ENCODE measurements around the gene SHH. TPM values are rescaled to one million over a fixed set of nuclear protein-coding genes. Genes with fewer than 3 reads are reported as not detected.
A peak's percentile ranks its signal among the peaks of the same experiment; 100 is the strongest.

Gene SHH
- total and polyA plus RNA-seq, 4 donors = 0.10 to 0.25 TPM; not detected in 2

DNA sequence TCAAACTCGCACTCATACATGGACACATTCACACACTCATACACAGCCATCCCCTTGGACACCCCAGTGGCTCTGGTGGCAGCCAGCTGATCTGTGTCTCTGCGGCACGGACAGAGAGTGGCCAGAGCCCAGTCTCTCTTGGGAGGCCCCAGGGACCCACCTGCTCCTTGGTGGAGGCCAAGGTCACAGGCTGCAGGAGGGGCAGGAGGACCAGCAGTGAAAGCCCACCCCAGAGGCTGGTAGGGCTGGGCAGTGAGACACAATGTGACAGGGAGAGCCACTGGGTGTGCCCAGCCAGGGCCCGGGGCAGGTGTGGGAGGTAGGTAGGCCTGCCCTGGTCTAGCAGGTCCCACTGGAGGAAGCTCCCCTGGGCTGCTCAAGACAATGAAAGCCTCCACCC, 18.5 kb downstream of the SHH start:
- Histone ChIP-seq H3K27ac (ENCODE audit: low read depth in 1 of 2, low read length in 2 of 2) (no peak overlapping the region), H3K36me3 (ENCODE audit: control insufficient read depth in 1 of 2, insufficient read depth in 2 of 2, low read length in 1 of 2) (no peaks in the 10 kb centered on the region), H3K4me3 (ENCODE audit: low read length in 2 of 2) (no peak overlapping the region), H3K4me1 (ENCODE audit: control insufficient read depth in 1 of 2, insufficient read depth in 2 of 2, low read length in 2 of 2) (no peaks in the 10 kb centered on the region), H3K27me3 (ENCODE audit: control insufficient read depth in 1 of 2, insufficient read depth in 2 of 2, low read length in 1 of 2) (no peaks in the 10 kb centered on the region), H3K9me3 (ENCODE audit: control insufficient read depth, low read length) (peaks cover 2% of the 10 kb centered on the region)
- no peak for ATAC-seq (ENCODE audit: low FRiP score)
- intact Hi-C loops (cut with DNase I) = loop anchor here in 1 of 2 donors (10.0 kb wide), 1 partner anchor 1031 kb away; no protein-coding TSS in a partner anchor
- DNase-seq = peak in 1 of 2 donors; percentile 19
- WGBS, 2 donors = 85 to 86% methylated on average over 4 of the region's 4 CpGs

DNA sequence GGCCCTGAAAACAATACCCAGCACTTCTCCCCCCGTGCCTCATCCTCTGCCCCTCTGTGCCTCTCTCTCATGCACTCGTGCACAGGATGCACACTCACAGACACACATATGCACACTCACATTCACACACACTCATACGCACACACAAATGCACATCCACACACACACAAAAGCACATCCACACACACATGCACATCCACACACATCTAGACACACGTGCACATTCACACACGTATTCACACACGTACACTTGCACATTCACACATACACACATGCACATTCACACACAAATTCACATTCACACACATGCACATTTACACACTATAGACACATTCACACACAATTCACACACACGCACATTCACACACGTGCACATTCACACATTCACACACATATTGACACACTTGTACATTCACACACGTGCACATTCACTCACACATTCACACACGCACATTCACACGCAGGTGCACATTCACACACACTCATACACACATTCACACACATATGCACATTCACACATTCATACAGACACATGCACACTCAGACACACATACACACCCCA, 19.2 kb downstream of the SHH start:
- no peaks in the 10 kb centered on the region for H3K27me3 ChIP-seq (ENCODE audit: control insufficient read depth in 1 of 2, insufficient read depth in 2 of 2, low read length in 1 of 2)
- WGBS, 2 donors = 89 to 92% methylated on average over 11 of the region's 11 CpGs
- DNase-seq (no peak), ATAC-seq (ENCODE audit: low FRiP score) (no peak)
- intact Hi-C loops (cut with DNase I) = loop anchor here in 1 of 2 donors (10.0 kb wide), 1 partner anchor 1032 kb away; no protein-coding TSS in a partner anchor
- no peak overlapping the region for H3K27ac ChIP-seq (ENCODE audit: low read depth in 1 of 2, low read length in 2 of 2)
- H3K4me3 ChIP-seq (ENCODE audit: low read length in 2 of 2) = no peak overlapping the region
- peaks cover 2% of the 10 kb centered on the region for H3K9me3 ChIP-seq (ENCODE audit: control insufficient read depth, low read length)
- no peaks in the 10 kb centered on the region for H3K4me1 ChIP-seq (ENCODE audit: control insufficient read depth in 1 of 2, insufficient read depth in 2 of 2, low read length in 2 of 2)
- no peaks in the 10 kb centered on the region for H3K36me3 ChIP-seq (ENCODE audit: control insufficient read depth in 1 of 2, insufficient read depth in 2 of 2, low read length in 1 of 2)

- Histone ChIP-seq H3K4me3 (ENCODE audit: low read length in 2 of 2) (no peak overlapping the region), H3K4me1 (ENCODE audit: control insufficient read depth in 1 of 2, insufficient read depth in 2 of 2, low read length in 2 of 2) (no peaks in the 10 kb centered on the region), H3K27ac (ENCODE audit: low read depth in 1 of 2, low read length in 2 of 2) (no peak overlapping the region), H3K9me3 (ENCODE audit: control insufficient read depth, low read length) (peaks cover 2% of the 10 kb centered on the region), H3K27me3 (ENCODE audit: control insufficient read depth in 1 of 2, insufficient read depth in 2 of 2, low read length in 1 of 2) (no peaks in the 10 kb centered on the region), H3K36me3 (ENCODE audit: control insufficient read depth in 1 of 2, insufficient read depth in 2 of 2, low read length in 1 of 2) (no peaks in the 10 kb centered on the region)
- ATAC-seq (ENCODE audit: low FRiP score) (no peak), DNase-seq (peak in 1 of 2 donors; percentile 48)
- 88 to 92% methylated on average over 14 of the region's 14 CpGs for WGBS, 2 donors
- intact Hi-C loops (cut with DNase I) = loop anchor here in 1 of 2 donors (10.0 kb wide), 1 partner anchor 1032 kb away; no protein-coding TSS in a partner anchor
These were observed 19.8 kb downstream of the SHH start for GRCh38 chr7:155792315-155792960.

- no peak for DNase-seq
- Histone ChIP-seq H3K27ac (ENCODE audit: low read depth in 1 of 2, low read length in 2 of 2) (no peak overlapping the region), H3K36me3 (ENCODE audit: control insufficient read depth in 1 of 2, insufficient read depth in 2 of 2, low read length in 1 of 2) (no peaks in the 10 kb centered on the region), H3K27me3 (ENCODE audit: control insufficient read depth in 1 of 2, insufficient read depth in 2 of 2, low read length in 1 of 2) (no peaks in the 10 kb centered on the region), H3K4me3 (ENCODE audit: low read length in 2 of 2) (no peak overlapping the region), H3K4me1 (ENCODE audit: control insufficient read depth in 1 of 2, insufficient read depth in 2 of 2, low read length in 2 of 2) (no peaks in the 10 kb centered on the region), H3K9me3 (ENCODE audit: control insufficient read depth, low read length) (peaks cover 2% of the 10 kb centered on the region)
- 74 to 82% methylated on average over 6 to 7 of the region's 7 CpGs for WGBS, 2 donors
- intact Hi-C loops (cut with DNase I) = loop anchor here in 1 of 2 donors (10.0 kb wide), 1 partner anchor 1033 kb away; no protein-coding TSS in a partner anchor
- no peak for ATAC-seq (ENCODE audit: low FRiP score)
These were observed 20.4 kb downstream of the SHH start for GRCh38 chr7:155791836-155792235.

DNA sequence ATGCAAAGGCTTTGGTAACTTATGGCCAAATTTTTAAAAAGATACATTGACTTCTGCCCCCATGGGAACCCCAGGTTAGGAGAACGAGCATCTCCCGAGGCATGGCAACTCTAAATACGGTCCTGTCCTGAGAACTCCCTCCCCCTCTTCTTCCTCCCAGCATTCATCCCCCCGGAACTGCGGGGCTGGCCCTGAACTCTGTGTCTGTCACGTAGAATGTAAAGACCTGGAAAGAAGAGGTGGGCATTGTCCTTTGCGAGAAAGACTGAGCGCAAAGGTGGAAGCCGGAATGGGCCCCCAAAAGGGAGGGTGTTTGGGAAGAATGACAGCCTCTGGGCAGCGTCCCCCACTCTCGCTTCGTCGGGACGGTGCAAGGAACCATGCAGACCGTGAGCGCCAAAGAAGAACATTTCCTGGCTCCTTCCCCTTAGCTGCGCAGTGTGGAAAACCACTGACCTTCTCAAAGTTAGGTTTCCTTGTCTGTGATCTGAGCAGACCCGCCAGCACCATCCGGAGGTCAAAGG, 21.0 kb downstream of the SHH start:
- intact Hi-C loops (cut with DNase I) = loop anchor here in 1 of 2 donors (10.0 kb wide), 1 partner anchor 1034 kb away; no protein-coding TSS in a partner anchor
- ATAC-seq (ENCODE audit: low FRiP score) = no peak
- Histone ChIP-seq H3K4me1 (ENCODE audit: control insufficient read depth in 1 of 2, insufficient read depth in 2 of 2, low read length in 2 of 2) (no peaks in the 10 kb centered on the region), H3K9me3 (ENCODE audit: control insufficient read depth, low read length) (peaks cover 2% of the 10 kb centered on the region), H3K4me3 (ENCODE audit: low read length in 2 of 2) (no peak overlapping the region), H3K36me3 (ENCODE audit: control insufficient read depth in 1 of 2, insufficient read depth in 2 of 2, low read length in 1 of 2) (no peaks in the 10 kb centered on the region), H3K27me3 (ENCODE audit: control insufficient read depth in 1 of 2, insufficient read depth in 2 of 2, low read length in 1 of 2) (no peaks in the 10 kb centered on the region), H3K27ac (ENCODE audit: low read depth in 1 of 2, low read length in 2 of 2) (no peak overlapping the region)
- DNase-seq = peak in 1 of 2 donors; percentile 47
- WGBS, 2 donors = 75 to 82% methylated on average over 19 of the region's 19 CpGs

DNA sequence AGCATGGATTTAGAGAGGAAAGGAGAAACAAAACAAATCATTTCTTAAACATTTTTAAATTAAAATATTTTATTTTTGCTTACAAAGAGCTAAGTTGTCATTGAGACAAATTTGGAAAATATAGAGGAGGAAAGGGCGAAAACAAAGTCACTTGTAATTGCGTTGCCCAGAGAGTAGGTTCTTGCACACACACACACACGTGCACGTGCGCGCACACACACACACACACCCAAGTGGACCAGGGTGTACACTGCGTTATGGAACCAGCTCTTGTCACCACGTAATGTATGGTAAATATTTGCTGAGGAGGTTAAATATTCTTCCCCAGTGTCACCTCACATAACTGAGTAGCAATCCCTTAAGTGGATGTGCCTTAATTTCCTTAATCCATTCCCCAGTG, 21.6 kb downstream of the SHH start:
- ATAC-seq (ENCODE audit: low FRiP score) (no peak), DNase-seq (no peak)
- Histone ChIP-seq H3K27me3 (ENCODE audit: control insufficient read depth in 1 of 2, insufficient read depth in 2 of 2, low read length in 1 of 2) (no peaks in the 10 kb centered on the region), H3K27ac (ENCODE audit: low read depth in 1 of 2, low read length in 2 of 2) (no peak overlapping the region), H3K4me1 (ENCODE audit: control insufficient read depth in 1 of 2, insufficient read depth in 2 of 2, low read length in 2 of 2) (no peaks in the 10 kb centered on the region), H3K4me3 (ENCODE audit: low read length in 2 of 2) (no peak overlapping the region), H3K36me3 (ENCODE audit: control insufficient read depth in 1 of 2, insufficient read depth in 2 of 2, low read length in 1 of 2) (no peaks in the 10 kb centered on the region), H3K9me3 (ENCODE audit: control insufficient read depth, low read length) (peaks cover 2% of the 10 kb centered on the region)
- 68 to 69% methylated on average over 8 of the region's 8 CpGs for WGBS, 2 donors
- intact Hi-C loops (cut with DNase I) = loop anchor here in 1 of 2 donors (10.0 kb wide), 1 partner anchor 1034 kb away; no protein-coding TSS in a partner anchor

DNA sequence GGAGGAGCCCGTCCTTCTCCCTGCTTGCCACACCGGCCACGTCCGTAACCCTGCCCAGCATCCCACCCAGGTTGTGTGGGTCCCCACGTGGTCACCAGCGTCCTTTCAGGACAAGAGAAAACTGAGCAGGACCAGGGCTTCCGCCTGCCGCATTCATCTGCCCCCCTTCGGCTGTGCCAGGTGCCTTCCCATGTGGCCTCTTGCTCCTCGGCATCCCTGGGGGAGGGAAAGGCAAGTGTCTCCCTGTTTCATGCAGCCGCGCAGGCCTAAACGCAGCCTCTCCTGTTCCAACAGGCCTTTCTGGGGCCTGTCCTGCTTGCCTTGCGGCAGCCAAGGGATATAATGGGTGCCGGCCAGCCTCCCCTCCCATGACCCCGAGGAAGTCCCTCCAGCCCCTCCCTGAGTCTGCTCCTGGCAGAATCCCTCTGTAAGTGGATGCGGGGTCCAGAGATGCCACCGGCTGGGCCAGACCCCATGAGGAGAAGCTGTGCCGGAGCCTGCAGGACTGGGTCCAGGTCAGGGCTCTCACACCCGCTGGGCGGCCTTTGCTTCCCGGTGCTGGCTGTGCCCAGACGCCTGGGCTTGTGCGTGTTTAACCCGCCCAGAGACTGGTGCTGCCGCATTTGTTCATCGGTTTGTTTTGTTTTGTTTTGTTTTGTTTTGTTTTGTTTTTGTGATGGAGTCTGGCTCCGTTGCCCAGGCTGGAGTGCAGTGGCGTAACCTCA, 23.1 kb downstream of the SHH start:
- H3K27ac ChIP-seq (ENCODE audit: low read depth in 1 of 2, low read length in 2 of 2) = no peak overlapping the region
- H3K27me3 ChIP-seq (ENCODE audit: control insufficient read depth in 1 of 2, insufficient read depth in 2 of 2, low read length in 1 of 2) = no peaks in the 10 kb centered on the region
- H3K9me3 ChIP-seq (ENCODE audit: control insufficient read depth, low read length) = peaks cover 2% of the 10 kb centered on the region
- intact Hi-C loops (cut with DNase I) = no loop called here
- no peaks in the 10 kb centered on the region for H3K4me1 ChIP-seq (ENCODE audit: control insufficient read depth in 1 of 2, insufficient read depth in 2 of 2, low read length in 2 of 2)
- no peak overlapping the region for H3K4me3 ChIP-seq (ENCODE audit: low read length in 2 of 2)
- DNase-seq = peak in 1 of 2 donors; percentile 65
- H3K36me3 ChIP-seq (ENCODE audit: control insufficient read depth in 1 of 2, insufficient read depth in 2 of 2, low read length in 1 of 2) = no peaks in the 10 kb centered on the region
- ATAC-seq (ENCODE audit: low FRiP score) = no peak
- WGBS, 2 donors = 80 to 87% methylated on average over 29 of the region's 29 CpGs

DNA sequence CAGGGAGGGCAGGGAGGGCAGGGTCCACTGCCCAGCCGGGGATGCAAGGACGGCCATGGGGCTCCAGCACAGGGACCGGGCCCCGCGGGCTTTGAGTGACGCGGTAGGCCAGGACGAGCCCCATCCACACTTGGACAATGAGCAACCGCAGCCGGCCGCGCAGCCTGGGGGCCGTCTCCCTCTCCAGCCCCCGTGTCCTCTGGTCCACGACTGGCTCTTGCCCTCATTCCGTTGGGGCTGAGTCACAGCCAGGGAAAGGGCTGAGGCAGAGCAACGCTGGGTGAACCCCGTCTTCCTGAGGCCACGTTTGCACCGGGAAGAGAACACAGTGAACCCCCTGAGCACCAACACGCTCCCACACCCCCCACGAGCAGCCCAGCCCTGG, 23.7 kb downstream of the SHH start:
- Histone ChIP-seq H3K4me3 (ENCODE audit: low read length in 2 of 2) (no peak overlapping the region), H3K9me3 (ENCODE audit: control insufficient read depth, low read length) (peaks cover 2% of the 10 kb centered on the region), H3K36me3 (ENCODE audit: control insufficient read depth in 1 of 2, insufficient read depth in 2 of 2, low read length in 1 of 2) (no peaks in the 10 kb centered on the region), H3K4me1 (ENCODE audit: control insufficient read depth in 1 of 2, insufficient read depth in 2 of 2, low read length in 2 of 2) (no peaks in the 10 kb centered on the region), H3K27ac (ENCODE audit: low read depth in 1 of 2, low read length in 2 of 2) (no peak overlapping the region), H3K27me3 (ENCODE audit: control insufficient read depth in 1 of 2, insufficient read depth in 2 of 2, low read length in 1 of 2) (no peaks in the 10 kb centered on the region)
- intact Hi-C loops (cut with DNase I) = no loop called here
- DNase-seq = peak in 1 of 2 donors; percentile 64
- WGBS, 2 donors = 85 to 87% methylated on average over 22 of the region's 22 CpGs
- ATAC-seq (ENCODE audit: low FRiP score) = no peak

All from aorta (tissue), 5 donors.